HL-60 (cell line): Measurements from ENCODE around the gene LRMDA.

Experiments used
- CTCF ChIP-seq: IDR thresholded peaks from one replicate; pipeline ENCODE4 v1.5.1; 2011; ENCODE audit warnings: low read length, control low read depth, inconsistent platforms; ENCODE audit not compliant: insufficient read depth
- GABPA ChIP-seq: IDR thresholded peaks from 2 replicates; pipeline ENCODE4 v1.6.1; 2012; ENCODE audit warnings: low read depth
- POLR2AphosphoS5 ChIP-seq: IDR thresholded peaks from 2 replicates; pipeline ENCODE4 v1.6.1; 2012; ENCODE audit warnings: low read depth
- REST ChIP-seq: IDR thresholded peaks from 2 replicates; pipeline ENCODE4 v1.6.1; 2012; ENCODE audit warnings: low read depth; ENCODE audit not compliant: insufficient replicate concordance

- no peak for TF ChIP-seq CTCF
- no peak for TF ChIP-seq POLR2AphosphoS5
- TF ChIP-seq REST: no peak
- TF ChIP-seq GABPA: no peak
Observed at GRCh38 chr10:75826846-75827245, 395.4 kb downstream of the LRMDA start.
